Activated CD8-positive, alpha-beta memory T cell treated with anti-CD3 and anti-CD28 coated beads, Interleukin-2, amount 50 U/mL, for 1 hour (primary cell): Measurements from ENCODE around the gene ZNF501.
A peak's percentile ranks its signal among the peaks of the same experiment; 100 is the strongest.

Experiments
- DNase-seq: peaks from one replicate; pipeline ENCODE4 v3.0.0-alpha.2; 2020; ENCODE audit errors: extremely low read depth

The ZNF501 gene

DNA sequence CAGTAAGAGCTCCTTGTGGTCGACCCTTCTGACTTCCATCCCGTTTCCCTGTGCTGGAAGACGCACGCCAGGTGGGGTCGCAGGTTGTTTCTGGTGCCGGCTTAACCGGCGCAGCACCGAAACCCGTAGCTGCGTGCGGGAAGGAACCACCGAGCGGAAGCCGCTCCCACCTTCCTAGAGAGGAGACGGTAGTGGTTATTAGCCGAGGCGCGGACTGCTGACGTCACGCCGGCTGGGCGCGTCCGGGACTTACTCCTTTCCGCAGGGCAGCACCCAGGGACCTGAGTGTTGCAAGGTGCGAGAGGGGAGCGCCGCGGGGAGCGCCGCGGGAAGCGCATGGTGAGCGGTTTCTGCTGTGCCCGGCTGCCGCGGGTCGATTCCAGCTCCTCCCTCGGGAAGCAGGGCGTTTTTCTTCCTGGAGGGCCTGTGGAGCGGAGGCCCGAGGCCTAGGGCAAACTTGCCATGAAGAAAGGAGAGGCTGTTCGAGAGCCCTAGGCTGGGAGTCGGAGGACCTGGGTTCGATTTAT, at the start of gene ZNF501:
TSS of gene ZNF501 (plus strand) at position 252 of the 527 bp plus-strand sequence. CDS start 4,787 bp downstream, outside the sequence.
- DNase-seq, result peak; percentile 51

DNA sequence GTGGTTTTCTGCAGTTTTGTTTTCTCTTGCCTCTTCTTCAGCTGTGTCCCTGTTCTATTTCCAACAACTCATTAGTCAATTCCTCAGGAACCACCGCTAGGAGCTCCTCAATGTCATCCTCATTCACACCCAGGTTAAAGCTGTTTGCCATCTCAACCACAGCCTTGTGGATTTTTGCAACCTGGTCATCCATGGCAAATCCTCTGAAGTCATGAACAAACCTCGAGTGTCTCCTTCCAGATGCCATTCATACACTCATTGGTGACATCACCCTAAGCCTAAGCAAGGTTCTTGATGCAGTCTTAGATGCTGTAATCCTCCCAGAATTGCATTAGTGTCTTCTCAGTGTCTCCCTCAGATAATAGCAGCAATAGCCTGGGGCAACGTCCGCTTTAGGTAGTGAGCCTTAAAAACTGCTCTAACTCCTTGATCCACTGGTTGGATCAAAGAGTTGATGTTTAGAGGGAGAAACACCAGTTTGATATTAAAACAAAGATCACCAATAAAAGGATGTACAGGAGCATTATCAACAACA, 48.4 kb upstream of the ZNF501 start:
- no peak for DNase-seq

DNA sequence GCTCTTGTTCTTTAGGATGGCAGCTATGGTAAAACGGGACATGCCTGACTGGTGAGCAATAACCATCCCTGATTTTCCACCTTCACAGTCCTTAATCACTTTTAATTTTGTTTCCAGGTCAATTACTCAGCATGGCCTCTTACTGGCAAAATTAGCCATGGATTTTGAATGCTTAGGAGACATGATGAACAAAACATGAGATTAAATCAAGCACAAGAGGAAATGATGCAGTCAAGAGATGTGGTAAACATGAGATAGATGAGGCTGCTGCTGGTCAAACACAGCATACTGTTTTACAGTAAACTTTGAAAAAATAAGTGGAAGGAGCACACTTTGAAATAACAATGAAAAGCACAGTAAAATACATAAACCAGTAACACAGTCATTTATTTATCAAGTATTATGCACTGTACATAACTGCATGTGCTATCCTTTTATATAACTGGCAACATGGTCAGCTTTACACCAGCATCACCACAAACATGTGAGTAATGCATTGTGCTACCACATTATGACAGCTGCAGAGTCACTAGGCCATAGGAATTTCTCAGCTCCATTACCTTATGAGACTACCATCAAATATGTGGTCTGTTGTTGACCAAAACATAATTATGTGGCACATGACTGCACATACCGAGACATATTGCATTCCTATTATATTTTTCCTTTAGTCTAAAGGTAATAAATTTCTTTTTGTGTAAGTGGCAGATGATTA, 47.1 kb upstream of the ZNF501 start:
- no peak for DNase-seq

DNA sequence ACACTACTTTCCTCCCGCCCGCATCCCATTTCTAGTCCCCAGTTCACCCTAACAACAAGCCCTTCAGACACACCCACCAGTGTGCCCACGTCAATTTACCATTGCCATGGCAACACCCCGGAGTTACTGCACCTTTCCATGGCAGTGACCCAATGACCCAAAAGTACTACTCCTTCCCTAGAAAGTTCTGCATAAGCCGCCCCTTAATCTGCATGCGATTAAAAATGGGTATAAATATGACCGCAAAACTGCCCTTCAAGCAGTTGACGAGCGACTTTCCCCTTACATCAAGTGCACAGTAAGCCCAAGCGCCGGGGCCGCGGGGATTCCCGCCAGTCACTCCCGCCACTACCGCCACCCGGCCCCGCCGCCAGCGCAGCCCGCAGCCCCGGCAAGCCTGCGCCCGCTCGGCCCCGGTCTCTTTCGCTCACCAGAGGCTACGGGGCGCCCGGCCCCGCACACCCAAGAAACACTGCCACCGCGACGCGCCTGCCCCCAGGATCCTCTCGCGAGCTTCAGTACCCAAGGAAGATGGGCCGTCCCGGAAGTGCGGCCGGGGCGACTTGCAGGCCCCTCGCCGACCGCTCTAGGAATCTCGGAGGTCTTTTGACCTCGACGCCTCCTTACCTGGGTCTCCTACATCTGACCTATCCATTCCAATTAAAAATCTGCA, 44.2 kb upstream of the ZNF501 start:
- DNase-seq, result no peak

DNA sequence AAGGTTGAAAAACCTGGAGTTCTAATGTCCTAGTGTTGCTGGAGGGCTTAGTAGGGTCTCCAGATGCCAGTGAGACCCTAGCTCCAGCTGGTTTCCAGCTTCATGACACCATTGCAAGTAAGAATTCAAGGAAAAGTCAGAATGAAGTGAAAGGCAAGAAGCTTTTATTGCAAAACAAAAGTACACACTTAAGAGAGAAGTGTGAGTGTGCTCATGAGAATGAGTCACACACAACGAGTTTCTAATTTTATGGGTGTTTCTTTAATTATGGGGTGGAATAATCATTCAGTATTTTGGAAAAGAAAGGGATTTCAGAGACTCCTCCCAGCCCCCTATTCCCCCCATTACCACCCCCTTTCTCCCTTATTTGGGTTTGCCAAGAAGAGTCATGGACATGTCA, 41.5 kb upstream of the ZNF501 start:
- DNase-seq, result no peak

DNA sequence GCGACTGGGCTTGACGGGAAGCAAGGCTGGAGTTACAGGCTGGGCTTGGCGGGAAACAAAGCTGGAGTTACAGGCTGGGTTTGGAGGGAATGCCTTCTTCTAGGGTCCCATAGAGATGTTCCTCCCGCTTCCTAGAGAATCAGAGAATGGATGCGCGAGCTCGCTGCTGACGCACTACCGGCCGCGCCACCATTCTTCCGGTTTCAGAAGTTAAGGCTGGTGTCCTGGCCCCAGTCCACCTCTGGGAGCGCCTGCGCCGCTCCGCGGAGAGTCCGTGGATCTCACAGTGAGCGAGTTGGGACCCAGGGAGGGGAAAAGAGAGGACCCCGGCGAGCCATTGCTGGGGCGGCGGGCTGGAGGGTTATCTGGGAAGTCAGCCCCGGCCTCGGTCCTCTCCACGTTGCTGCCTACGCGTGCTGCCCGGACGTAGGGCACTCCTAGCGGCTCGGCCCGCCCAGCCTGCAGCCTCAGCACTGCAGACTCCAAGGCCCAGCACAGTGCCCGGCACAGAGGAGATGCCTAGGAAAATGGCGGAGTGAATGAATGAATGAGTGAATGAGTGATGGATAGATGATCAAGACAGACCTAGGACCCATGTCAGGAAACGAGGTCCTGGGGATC, 16.9 kb upstream of the ZNF501 start, which contains the start of gene ZNF502:
TSS of gene ZNF502 (plus strand) at position 206 of the 621 bp plus-strand sequence. CDS start 7,602 bp downstream, outside the sequence.
- no peak for DNase-seq

DNA sequence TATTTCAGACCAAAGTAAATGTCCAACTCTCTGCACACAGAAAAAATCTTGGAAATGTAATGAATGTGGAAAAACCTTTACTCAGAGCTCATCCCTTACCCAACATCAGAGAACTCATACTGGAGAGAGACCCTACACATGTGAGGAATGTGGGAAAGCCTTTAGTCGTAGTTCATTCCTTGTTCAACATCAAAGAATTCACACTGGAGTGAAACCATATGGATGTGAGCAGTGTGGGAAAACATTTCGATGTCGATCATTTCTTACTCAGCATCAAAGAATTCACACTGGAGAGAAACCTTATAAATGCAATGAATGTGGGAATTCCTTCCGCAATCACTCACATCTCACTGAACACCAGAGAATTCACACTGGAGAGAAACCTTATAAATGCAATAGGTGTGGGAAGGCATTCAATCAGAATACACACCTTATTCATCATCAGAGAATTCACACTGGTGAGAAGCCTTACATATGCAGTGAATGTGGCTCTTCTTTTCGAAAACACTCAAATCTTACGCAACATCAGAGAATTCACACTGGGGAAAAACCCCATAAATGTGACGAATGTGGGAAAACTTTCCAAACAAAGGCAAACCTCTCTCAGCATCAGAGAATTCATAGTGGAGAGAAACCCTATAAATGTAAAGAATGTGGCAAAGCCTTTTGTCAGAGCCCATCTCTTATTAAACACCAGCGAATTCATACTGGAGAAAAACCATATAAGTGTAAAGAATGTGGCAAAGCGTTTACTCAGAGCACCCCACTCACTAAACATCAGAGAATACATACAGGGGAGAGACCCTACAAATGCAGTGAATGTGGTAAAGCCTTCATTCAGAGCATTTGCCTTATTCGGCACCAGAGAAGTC, 8.0 kb upstream of the ZNF501 start:
- DNase-seq, result no peak

DNA sequence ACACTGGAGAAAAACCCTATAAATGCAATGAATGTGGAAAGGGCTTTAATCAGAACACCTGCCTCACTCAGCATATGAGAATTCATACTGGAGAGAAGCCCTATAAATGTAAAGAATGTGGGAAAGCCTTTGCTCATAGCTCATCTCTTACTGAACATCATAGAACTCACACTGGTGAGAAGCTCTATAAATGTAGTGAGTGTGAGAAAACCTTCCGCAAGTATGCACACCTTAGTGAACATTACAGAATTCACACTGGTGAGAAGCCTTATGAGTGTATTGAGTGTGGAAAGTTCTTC, 7.4 kb upstream of the ZNF501 start:
- no peak for DNase-seq

DNA sequence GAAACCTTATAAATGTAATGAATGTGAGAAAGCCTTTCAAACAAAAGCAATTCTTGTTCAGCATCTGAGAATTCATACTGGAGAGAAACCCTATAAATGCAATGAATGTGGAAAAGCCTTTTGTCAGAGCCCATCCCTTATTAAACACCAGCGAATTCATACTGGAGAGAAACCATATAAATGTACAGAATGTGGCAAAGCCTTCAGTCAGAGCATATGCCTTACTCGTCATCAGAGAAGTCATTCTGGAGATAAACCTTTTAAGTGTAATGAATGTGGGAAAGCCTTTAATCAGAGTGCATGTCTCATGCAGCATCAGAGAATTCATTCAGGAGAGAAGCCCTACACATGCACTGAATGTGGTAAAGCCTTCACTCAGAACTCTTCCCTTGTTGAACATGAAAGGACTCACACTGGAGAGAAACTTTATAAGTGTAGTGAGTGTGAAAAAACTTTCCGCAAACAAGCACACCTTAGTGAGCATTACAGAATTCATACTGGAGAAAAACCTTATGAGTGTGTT, 5.3 kb downstream of the ZNF501 start:
- no peak for DNase-seq

DNA sequence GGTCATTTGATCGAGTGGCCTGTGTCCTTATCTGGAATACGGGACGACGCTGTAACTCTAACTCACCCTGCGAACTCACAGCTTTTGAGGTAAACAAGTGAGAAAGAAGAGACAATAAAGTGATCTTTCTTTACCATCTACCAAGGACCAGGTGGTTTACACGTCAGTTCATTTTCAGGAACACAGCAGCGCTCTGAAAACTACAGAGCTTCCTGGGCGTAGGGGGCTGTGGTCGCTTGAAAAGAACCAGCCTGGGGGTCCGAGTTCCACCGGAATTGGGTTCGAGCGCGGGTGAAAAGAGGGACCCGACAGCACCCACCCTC, 31.6 kb downstream of the ZNF501 start:
- no peak for DNase-seq

DNA sequence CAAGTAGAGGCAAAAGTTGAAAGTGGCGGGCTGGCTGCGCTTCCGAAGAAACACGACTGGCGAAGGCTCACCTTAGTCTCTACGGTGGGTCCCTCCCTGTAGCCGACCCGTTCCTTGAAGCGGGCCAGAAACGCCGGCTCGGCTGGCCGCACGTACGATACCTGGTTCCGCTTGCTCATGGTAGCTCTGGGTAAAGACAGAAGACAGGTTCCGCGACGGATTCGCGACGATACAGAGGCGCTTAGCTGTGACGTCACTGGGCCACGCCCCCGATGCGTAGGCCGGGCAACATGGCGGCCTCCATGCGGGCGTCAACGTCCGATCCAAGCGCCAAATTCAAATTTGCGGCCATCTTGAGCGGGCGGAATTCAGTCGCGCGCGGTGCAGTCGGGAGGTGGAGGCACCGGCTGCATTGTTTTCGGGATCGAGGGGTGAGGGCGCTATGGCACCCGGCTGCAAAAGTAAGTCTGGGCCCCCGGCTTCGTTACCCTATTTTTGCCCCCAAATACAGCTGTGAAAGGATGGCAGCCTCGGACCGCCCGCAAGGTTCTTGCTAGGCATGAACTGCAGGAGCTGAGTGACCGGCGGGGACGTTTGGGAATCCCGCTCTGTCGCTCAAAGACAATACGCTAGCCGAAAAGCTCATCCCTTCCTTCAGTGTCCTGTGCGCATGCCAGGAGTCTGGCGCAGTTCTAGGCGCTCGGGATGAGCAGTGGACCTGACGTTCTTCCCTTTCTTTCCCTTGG, 32.2 kb downstream of the ZNF501 start, which contains the start of the genes KIAA1143 and KIF15:
TSS of gene KIAA1143 (minus strand) at position 196 of the 746 bp plus-strand sequence. CDS start at position 179, 17 bp downstream.
TSS of gene KIF15 (plus strand) at position 371 of the 746 bp plus-strand sequence. CDS start at position 443, 72 bp downstream.
- peak; percentile 92 for DNase-seq

DNA sequence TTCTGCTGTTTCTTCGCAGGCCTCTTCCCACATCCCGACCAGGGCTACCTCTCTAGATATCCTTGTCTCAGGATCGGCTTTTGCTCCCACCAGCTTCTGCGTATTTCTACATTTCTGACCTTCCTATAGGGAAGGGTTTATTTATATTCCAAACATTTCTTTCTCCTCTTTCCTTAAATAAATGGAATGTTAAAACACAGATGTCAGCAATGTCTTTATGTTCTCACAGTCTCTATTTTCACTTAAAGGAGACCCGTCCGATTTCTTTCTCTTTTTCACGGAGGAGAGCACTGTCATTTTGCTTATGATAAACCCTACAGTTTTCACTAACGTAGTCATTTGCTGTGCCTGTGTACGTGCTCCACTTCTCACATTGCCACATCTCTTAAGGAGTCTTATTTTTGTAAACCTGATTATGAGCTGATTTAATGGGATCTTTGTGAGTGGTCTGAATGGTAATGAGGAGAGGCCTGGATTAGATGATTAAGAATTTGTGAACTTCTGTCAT, 32.8 kb downstream of the ZNF501 start:
- no peak for DNase-seq

DNA sequence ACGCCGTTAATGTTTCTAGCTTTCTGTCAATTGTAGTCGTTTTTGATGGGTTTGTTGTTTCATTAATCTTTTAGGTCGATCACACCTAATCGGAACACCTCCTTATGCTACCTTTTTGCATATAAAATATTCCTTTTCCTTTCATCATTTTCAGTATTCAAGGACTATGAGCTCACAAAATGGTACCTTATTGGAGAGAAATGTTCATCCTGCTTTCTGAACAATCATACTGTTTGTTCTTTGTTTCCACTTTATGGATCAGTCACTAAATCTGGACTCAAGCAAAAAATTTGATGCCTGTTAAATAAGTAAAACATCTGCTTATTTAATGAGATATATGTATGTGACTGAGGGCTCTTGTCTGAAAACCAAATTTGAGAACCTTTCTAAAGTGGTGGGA, 33.3 kb downstream of the ZNF501 start:
- DNase-seq, result no peak

DNA sequence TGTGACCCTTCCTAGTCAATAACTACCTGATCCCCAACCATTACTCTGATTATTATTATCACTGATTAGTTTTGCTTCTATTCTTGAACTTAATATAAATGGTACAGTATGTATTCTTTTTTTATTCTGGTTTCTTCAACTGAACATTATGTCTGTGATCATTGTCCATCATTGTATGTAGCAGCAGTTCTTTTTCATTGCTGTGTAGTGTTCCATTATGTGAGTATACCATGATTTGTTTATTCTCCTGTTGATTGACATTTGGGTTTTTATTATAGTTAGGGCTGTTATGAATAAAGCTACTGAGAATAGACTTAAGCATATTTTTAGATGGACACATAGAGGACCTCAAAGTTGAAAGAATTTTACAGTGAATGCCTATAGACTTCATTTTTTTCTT, 34.8 kb downstream of the ZNF501 start:
- no peak for DNase-seq

DNA sequence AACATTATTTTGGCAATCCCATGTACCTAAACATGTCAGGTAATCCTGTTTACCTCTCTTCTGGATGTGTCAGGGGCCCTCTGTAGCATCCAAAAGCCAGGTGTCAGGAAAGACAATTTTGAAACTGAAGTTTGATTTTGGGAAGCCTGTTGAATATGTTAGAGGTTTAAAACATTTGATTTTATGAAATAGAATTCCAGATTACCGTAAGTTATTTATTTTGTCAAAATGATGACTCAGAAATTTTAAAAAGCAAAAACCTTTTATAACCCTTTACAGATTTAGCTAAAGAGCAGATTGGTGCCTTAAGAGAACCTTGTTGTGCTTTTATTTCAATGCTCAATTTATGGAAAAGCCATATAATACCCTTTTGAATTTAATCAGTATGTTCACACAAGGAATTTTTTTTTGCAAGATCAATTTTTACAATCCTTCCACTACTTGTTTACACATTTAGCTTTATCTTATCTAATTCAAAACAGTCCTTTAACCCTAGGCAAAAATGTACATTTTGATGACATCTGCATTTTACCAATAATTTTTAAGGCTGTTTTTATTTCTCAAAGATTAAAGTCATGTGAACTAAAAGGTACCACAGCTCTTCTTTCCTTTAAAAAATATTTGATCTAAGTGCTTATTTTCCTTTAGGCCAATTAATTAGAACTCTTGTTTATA, 42.1 kb downstream of the ZNF501 start:
- no peak for DNase-seq

DNA sequence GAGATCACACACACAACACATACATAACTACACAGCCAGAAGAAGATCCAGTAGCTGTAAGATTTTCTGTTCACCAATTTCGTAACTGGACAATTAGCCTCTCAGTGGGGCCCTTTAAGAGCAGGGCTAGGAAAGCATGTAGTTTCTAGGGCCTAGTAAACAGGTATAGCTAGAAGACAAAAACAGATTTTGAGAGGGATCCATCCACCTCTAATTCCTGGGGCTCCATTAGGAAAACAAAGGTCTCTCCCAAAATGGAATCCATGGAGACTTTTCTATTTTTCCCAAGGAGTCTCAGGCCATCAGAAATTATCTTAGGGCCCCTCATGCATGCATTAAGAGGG, 42.6 kb downstream of the ZNF501 start:
- DNase-seq, result no peak

DNA sequence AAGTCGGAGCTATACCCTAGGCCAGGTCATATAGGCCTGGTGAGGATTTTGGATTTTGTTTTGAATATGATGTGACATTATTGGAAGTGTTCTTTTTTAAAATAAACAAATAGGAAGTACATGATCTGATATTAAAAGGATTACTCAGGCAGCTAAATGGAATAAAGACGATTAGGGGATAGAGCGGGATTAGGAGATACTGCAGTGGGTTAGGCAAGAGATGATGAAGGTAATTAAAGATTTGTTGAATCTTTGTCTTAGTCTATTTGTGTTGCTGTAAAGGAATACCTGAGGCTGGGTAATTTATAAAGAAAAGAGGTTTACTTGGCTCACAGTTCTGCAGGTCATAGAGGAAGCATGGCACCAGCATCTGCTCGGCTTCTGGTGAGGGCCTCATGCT, 53.5 kb downstream of the ZNF501 start:
- no peak for DNase-seq
